SK-N-SH (cell line): Measurements from ENCODE around the gene MAGI2. TPM values are rescaled to one million over a fixed set of nuclear protein-coding genes. Genes with fewer than 3 reads are reported as not detected.

ENCODE experiments used
- CTCF ChIA-PET: fragments of 300-600, 350-600 bp; formaldehyde crosslinking; extraction: SDS; loops from one replicate; lab custom pipeline; 2021; lab: Yijun Ruan, JAX
- POLR2A ChIA-PET: fragments of 350-600 bp; sonication (Branson Sonifier 250); formaldehyde crosslinking; extraction: SDS; loops from one replicate; lab custom pipeline; 2020; ENCODE audit warnings: antibody characterized with exemption, inconsistent platforms; lab: Yijun Ruan, JAX
- DNase-seq: peaks from one replicate; pipeline ENCODE4 v3.0.0; 2012
- H2AFZ ChIP-seq: fragments of 200-600 bp; sonication (generic); 2 replicates; pipeline ENCODE4 v1.8.1; 2016; ENCODE audit warnings: antibody characterized with exemption, mild to moderate bottlenecking, low read depth
- H3F3A ChIP-seq: fragments of 200-600 bp; sonication (generic); replicated peaks from 2 replicates; pipeline ENCODE3; 2016; ENCODE audit warnings: antibody characterized with exemption, mild to moderate bottlenecking; ENCODE audit not compliant: insufficient read depth
- H3K27ac ChIP-seq, 2 experiments: fragments of 200-500 bp in 1 of 2; fragments of 200-600 bp in 1 of 2; sonication (Bioruptor generic) in 1 of 2; sonication (generic), shearing (Covaris generic) in 1 of 2; 2 replicates each; pipeline versions ENCODE4 v1.5.1 to v1.6.1; 2014 to 2016; ENCODE audit warnings: low read depth in 2 of 2, inconsistent platforms in 1 of 2, low read length in 1 of 2, mild to moderate bottlenecking in 1 of 2, mixed read lengths in 1 of 2
- H3K27me3 ChIP-seq: fragments of 200-600 bp; sonication (generic), shearing (Covaris generic); 2 replicates; pipeline ENCODE4 v1.6.1; 2016; ENCODE audit warnings: mixed run types; ENCODE audit not compliant: insufficient read depth
- H3K36me3 ChIP-seq, 2 experiments: fragments of 200-500 bp in 1 of 2; fragments of 200-600 bp in 1 of 2; sonication (Bioruptor generic) in 1 of 2; sonication (generic) in 1 of 2; replicated peaks in 1 of 2; 2 replicates each; pipeline versions ENCODE3 to v1.5.1; 2014 to 2016; ENCODE audit warnings: low read length in 1 of 2, mild to moderate bottlenecking in 1 of 2; ENCODE audit not compliant: insufficient read depth in 2 of 2, control insufficient read depth in 1 of 2
- H3K4me1 ChIP-seq, 2 experiments: fragments of 200-500 bp in 1 of 2; fragments of 200-600 bp in 1 of 2; sonication (Bioruptor generic) in 1 of 2; sonication (generic), shearing (Covaris generic) in 1 of 2; 2 replicates each; pipeline versions ENCODE4 v1.5.1 to v1.6.1; 2014 to 2016; ENCODE audit warnings: low read depth in 1 of 2, low read length in 1 of 2, mixed run types in 1 of 2; ENCODE audit not compliant: insufficient read depth in 2 of 2, control insufficient read depth in 1 of 2
- H3K4me2 ChIP-seq: fragments of 200-600 bp; sonication (generic), shearing (Covaris generic); 2 replicates; pipeline ENCODE4 v1.6.1; 2017; ENCODE audit warnings: mixed run types
- H3K4me3 ChIP-seq, 2 experiments: fragments of 200-500 bp in 1 of 2; fragments of 200-600 bp in 1 of 2; sonication (Bioruptor generic) in 1 of 2; sonication (generic), shearing (Covaris generic) in 1 of 2; 2 replicates each; pipeline versions ENCODE4 v1.5.1 to v1.8.1; 2014 to 2016; ENCODE audit warnings: low read depth in 2 of 2, inconsistent platforms in 1 of 2, low read length in 1 of 2, mild to moderate bottlenecking in 1 of 2, mixed read lengths in 1 of 2, moderate library complexity in 1 of 2
- H3K79me2 ChIP-seq: fragments of 200-600 bp; sonication (generic); 2 replicates; pipeline ENCODE4 v1.8.1; 2017; ENCODE audit warnings: mild to moderate bottlenecking; ENCODE audit not compliant: insufficient read depth
- H3K9ac ChIP-seq: fragments of 200-600 bp; sonication (generic); 2 replicates; pipeline ENCODE4 v1.6.1; 2017; ENCODE audit warnings: mixed run types
- H3K9me2 ChIP-seq: fragments of 200-600 bp; sonication (generic); 2 replicates; pipeline ENCODE4 v1.6.1; 2017; ENCODE audit warnings: mixed run types
- H3K9me3 ChIP-seq: fragments of 200-600 bp; sonication (generic); 2 replicates; pipeline ENCODE4 v1.6.1; 2017; ENCODE audit warnings: mixed run types, mild to moderate bottlenecking, moderate library complexity
- H4K20me1 ChIP-seq: fragments of 200-600 bp; sonication (generic); 2 replicates; pipeline ENCODE4 v1.6.1; 2017; ENCODE audit warnings: mild to moderate bottlenecking, mixed run types; ENCODE audit not compliant: insufficient read depth
- ELF1 ChIP-seq: IDR thresholded peaks from 2 replicates; pipeline ENCODE4 v1.4.0; 2012
- EZH2phosphoT487 ChIP-seq: fragments of 200-600 bp; sonication (generic); IDR thresholded peaks from 2 replicates; pipeline ENCODE4 v1.6.1; 2017; ENCODE audit warnings: low read depth, mixed run types, mild to moderate bottlenecking, antibody characterized with exemption, moderate library complexity, borderline replicate concordance
- FOSL2 ChIP-seq: IDR thresholded peaks from 2 replicates; pipeline ENCODE4 v1.4.0; 2012; ENCODE audit warnings: low read depth, mild to moderate bottlenecking, moderate library complexity, borderline replicate concordance
- GABPA ChIP-seq: IDR thresholded peaks from 2 replicates; pipeline ENCODE4 v1.4.0; 2012; ENCODE audit warnings: low read depth, mild to moderate bottlenecking
- MXI1 ChIP-seq: IDR thresholded peaks from 2 replicates; pipeline ENCODE4 v1.6.1; 2012; ENCODE audit warnings: mild to moderate bottlenecking, low read depth, low read length, improper control_type of control experiment
- POLR2AphosphoS5 ChIP-seq: IDR thresholded peaks from 2 replicates; pipeline ENCODE4 v1.6.1; 2012; ENCODE audit warnings: low read depth, low read length
- RAD21 ChIP-seq: IDR thresholded peaks from 2 replicates; pipeline ENCODE4 v1.6.1; 2012; ENCODE audit warnings: mild to moderate bottlenecking, low read length
- RCOR1 ChIP-seq: fragments of 150-350 bp; IDR thresholded peaks from 2 replicates; pipeline ENCODE4 v1.6.1; 2017; ENCODE audit warnings: antibody characterized with exemption, low read length
- SMC3 ChIP-seq: IDR thresholded peaks from 2 replicates; pipeline ENCODE4 v1.6.1; 2012; ENCODE audit warnings: low read depth, low read length, improper control_type of control experiment
- TAF1 ChIP-seq: IDR thresholded peaks from 2 replicates; pipeline ENCODE4 v1.6.1; 2012; ENCODE audit warnings: low read depth, mild to moderate bottlenecking, low read length, moderate library complexity, borderline replicate concordance
- TCF12 ChIP-seq: IDR thresholded peaks from 2 replicates; pipeline ENCODE4 v1.4.0; 2012
- WGBS: methylation state at CpG from one replicate; pipeline ENCODE4 v1.1.6; 2017; ENCODE audit warnings: low lambda C conversion rate; 5-methylcytosine and 5-hydroxymethylcytosine counted together
- polyA plus RNA-seq, 3 experiments: library from polyadenylated mRNA; depleted of rRNA; stranded (reverse); fragments of >200 nt; gene quantifications; 2 replicates each; pipeline ENCODE4 v1.2.3, GENCODE V29; 2012
- TF ChIP-seq, protein P1 (sequence below): IDR thresholded peaks from 2 replicates; pipeline ENCODE4; 2012
- TF ChIP-seq, protein P2 (sequence below): IDR thresholded peaks from 2 replicates; pipeline ENCODE4 v1.4.0; 2012; ENCODE audit warnings: low read depth, borderline replicate concordance

The MAGI2 gene
- polyA plus RNA-seq, 1 of the 3 experiments (the other 2 are of a cell fraction): 1.1 TPM

GRCh38 chr7:78189762-78190161 lies 1263.7 kb downstream of the MAGI2 start:
- ChIA-PET CTCF (interaction anchor here (0.6 to 1.9 kb wide), 3 partner anchors 13 to 194 kb away, joined by 3 to 7 read pairs (median 3); no protein-coding TSS in a partner anchor), POLR2A (no interaction called here)
- Histone ChIP-seq H3K9ac (no peak overlapping the region), H4K20me1 (no peaks in the 10 kb centered on the region), H3K27ac (no peak overlapping the region), H3K79me2 (no peaks in the 10 kb centered on the region), H3K4me3 (no peak overlapping the region), H3K4me1 (peaks cover 5 to 14% of the 10 kb centered on the region in 2 experiments; a peak in 2 of 4 replicates), H3F3A (no peaks in the 10 kb centered on the region), H3K9me3 (no peaks in the 10 kb centered on the region), H3K9me2 (no peaks in the 10 kb centered on the region), H3K36me3 (no peaks in the 10 kb centered on the region), H2AFZ (no peak overlapping the region), H3K27me3 (no peaks in the 10 kb centered on the region), H3K4me2 (no peak overlapping the region)
- DNase-seq: no peak
- TF ChIP-seq FOSL2: no peak
- TF ChIP-seq RAD21: no peak
- TF ChIP-seq TAF1: no peak
- TF ChIP-seq, protein P1, sequence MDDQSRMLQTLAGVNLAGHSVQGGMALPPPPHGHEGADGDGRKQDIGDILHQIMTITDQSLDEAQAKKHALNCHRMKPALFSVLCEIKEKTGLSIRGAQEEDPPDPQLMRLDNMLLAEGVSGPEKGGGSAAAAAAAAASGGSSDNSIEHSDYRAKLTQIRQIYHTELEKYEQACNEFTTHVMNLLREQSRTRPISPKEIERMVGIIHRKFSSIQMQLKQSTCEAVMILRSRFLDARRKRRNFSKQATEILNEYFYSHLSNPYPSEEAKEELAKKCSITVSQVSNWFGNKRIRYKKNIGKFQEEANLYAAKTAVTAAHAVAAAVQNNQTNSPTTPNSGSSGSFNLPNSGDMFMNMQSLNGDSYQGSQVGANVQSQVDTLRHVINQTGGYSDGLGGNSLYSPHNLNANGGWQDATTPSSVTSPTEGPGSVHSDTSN: no peak
- no peak for TF ChIP-seq EZH2phosphoT487
- TF ChIP-seq MXI1: no peak
- TF ChIP-seq TCF12: no peak
- no peak for TF ChIP-seq POLR2AphosphoS5
- TF ChIP-seq SMC3: no peak
- TF ChIP-seq GABPA: no peak
- TF ChIP-seq, protein P2, sequence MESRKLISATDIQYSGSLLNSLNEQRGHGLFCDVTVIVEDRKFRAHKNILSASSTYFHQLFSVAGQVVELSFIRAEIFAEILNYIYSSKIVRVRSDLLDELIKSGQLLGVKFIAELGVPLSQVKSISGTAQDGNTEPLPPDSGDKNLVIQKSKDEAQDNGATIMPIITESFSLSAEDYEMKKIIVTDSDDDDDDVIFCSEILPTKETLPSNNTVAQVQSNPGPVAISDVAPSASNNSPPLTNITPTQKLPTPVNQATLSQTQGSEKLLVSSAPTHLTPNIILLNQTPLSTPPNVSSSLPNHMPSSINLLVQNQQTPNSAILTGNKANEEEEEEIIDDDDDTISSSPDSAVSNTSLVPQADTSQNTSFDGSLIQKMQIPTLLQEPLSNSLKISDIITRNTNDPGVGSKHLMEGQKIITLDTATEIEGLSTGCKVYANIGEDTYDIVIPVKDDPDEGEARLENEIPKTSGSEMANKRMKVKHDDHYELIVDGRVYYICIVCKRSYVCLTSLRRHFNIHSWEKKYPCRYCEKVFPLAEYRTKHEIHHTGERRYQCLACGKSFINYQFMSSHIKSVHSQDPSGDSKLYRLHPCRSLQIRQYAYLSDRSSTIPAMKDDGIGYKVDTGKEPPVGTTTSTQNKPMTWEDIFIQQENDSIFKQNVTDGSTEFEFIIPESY: no peak
- no peak for TF ChIP-seq ELF1

GRCh38 chr7:78185149-78185745 lies 1268.2 kb downstream of the MAGI2 start:
- peak overlapping the region; percentile 24; the same call in 1 of the 2 replicates for H2AFZ ChIP-seq
- no peak for TF ChIP-seq RCOR1
- no peak for TF ChIP-seq MXI1
- peak; percentile 43; the same call in 1 of the 2 replicates for TF ChIP-seq TCF12
- no peak overlapping the region for H3K4me3 ChIP-seq
- no peak overlapping the region for H3K4me2 ChIP-seq
- no peaks in the 10 kb centered on the region for H3K36me3 ChIP-seq
- no peaks in the 10 kb centered on the region for H3K9me3 ChIP-seq
- no peaks in the 10 kb centered on the region for H3K79me2 ChIP-seq
- no peaks in the 10 kb centered on the region for H3K27me3 ChIP-seq
- no peak overlapping the region for H3K9ac ChIP-seq
- CTCF ChIA-PET: no interaction called here
- H3K9me2 ChIP-seq: no peaks in the 10 kb centered on the region
- WGBS: 56% methylated on average over 4 of the region's 4 CpGs
- DNase-seq: no peak
- H3K4me1 ChIP-seq: no peaks in the 10 kb centered on the region; a peak in 1 of 4 replicates
- H4K20me1 ChIP-seq: no peaks in the 10 kb centered on the region
- H3F3A ChIP-seq: no peaks in the 10 kb centered on the region
- no peak overlapping the region for H3K27ac ChIP-seq
- POLR2A ChIA-PET: no interaction called here
